Endothelial cell of umbilical vein (primary cell): ENCODE results near the gene MDH1. TPM values are rescaled to one million over a fixed set of nuclear protein-coding genes. Genes with fewer than 3 reads are reported as not detected.

Experiments used
- BruUV-seq: library from RNA; stranded (reverse); fragments of 400-500 nt; replicated peaks from 2 replicates; lab custom pipeline; 2021; lab: Mats Ljungman, UMichigan
- CTCF ChIA-PET: fragments of 300-600, 350-600 bp; sonication (Branson Sonifier 250); formaldehyde crosslinking; loops from one replicate; lab custom pipeline; 2021; ENCODE audit warnings: antibody characterized with exemption, inconsistent platforms; lab: Charles Lee
- POLR2A ChIA-PET: fragments of 300-600, 350-600 bp; sonication (Branson Sonifier 250); formaldehyde crosslinking; loops from one replicate; lab custom pipeline; 2021; ENCODE audit warnings: antibody characterized with exemption, inconsistent platforms; lab: Charles Lee
- DNase-seq: peaks from one replicate; pipeline ENCODE4 v3.0.0-alpha.2; 2011; ENCODE audit warnings: low read depth, low spot score
- FAIRE-seq: peaks from 2 replicates; lab custom pipeline; 2011; peaks lifted over from hg19 to GRCh38; lab: Jason Lieb, UNC
- H2AFZ ChIP-seq: 2 replicates; pipeline ENCODE4 v1.6.0; 2012; ENCODE audit warnings: low read depth, low read length, control low read depth, inconsistent platforms
- H3K27ac ChIP-seq: 2 replicates; pipeline ENCODE4 v1.5.1; 2011; ENCODE audit warnings: low read depth, mild to moderate bottlenecking, control low read depth, low read length, moderate library complexity; ENCODE audit not compliant: insufficient read depth
- H3K27me3 ChIP-seq, 2 experiments: 2 replicates each; pipeline versions ENCODE4 v1.6.0 to v1.6.1; 2011; ENCODE audit warnings: low read length in 2 of 2, mixed read lengths in 1 of 2; ENCODE audit not compliant: control insufficient read depth in 2 of 2, insufficient read depth in 2 of 2
- H3K36me3 ChIP-seq, 2 experiments: 2 replicates in 1 of 2; 3 replicates in 1 of 2; pipeline ENCODE4 v1.5.1; 2011; ENCODE audit warnings: low read length in 2 of 2, mild to moderate bottlenecking in 1 of 2, moderate library complexity in 1 of 2; ENCODE audit not compliant: control insufficient read depth in 2 of 2, insufficient read depth in 2 of 2; ENCODE audit errors: extremely low read depth in 1 of 2
- H3K4me1 ChIP-seq: 3 replicates; pipeline ENCODE4 v1.5.1; 2011; ENCODE audit warnings: mild to moderate bottlenecking, low read length; ENCODE audit not compliant: control insufficient read depth, insufficient read depth; ENCODE audit errors: extremely low read depth
- H3K4me2 ChIP-seq: 2 replicates; pipeline ENCODE4 v1.6.1; 2011; ENCODE audit warnings: low read length, control low read depth, mixed read lengths; ENCODE audit not compliant: insufficient read depth
- H3K4me3 ChIP-seq, 3 experiments: fragments of 200-600 bp in 1 of 3; sonication (generic), shearing (Covaris generic) in 1 of 3; replicated peaks in 1 of 3; 2 replicates each; pipeline ENCODE4 v1.5.1; 2011 to 2016; ENCODE audit warnings: control low read depth in 3 of 3, low read length in 3 of 3, mild to moderate bottlenecking in 2 of 3, inconsistent platforms in 1 of 3, low read depth in 1 of 3, moderate library complexity in 1 of 3; ENCODE audit not compliant: insufficient read depth in 1 of 3
- H3K79me2 ChIP-seq: 2 replicates; pipeline ENCODE4 v1.6.0; 2012; ENCODE audit warnings: low read length, inconsistent platforms; ENCODE audit not compliant: control insufficient read depth, insufficient read depth
- H3K9ac ChIP-seq: replicated peaks from 2 replicates; pipeline ENCODE3; 2011; ENCODE audit warnings: low read length, control low read depth; ENCODE audit not compliant: insufficient read depth; ENCODE audit errors: extremely low read depth
- H3K9me1 ChIP-seq: replicated peaks from 3 replicates; pipeline ENCODE4 v1.6.0; 2011; ENCODE audit warnings: mild to moderate bottlenecking, low read length; ENCODE audit not compliant: control insufficient read depth, insufficient read depth; ENCODE audit errors: extremely low read depth
- H3K9me3 ChIP-seq: replicated peaks from 2 replicates; pipeline ENCODE4 v1.5.1; 2012; ENCODE audit warnings: low read length, inconsistent platforms; ENCODE audit not compliant: control insufficient read depth, insufficient read depth
- H4K20me1 ChIP-seq: replicated peaks from 2 replicates; pipeline ENCODE3; 2011; ENCODE audit warnings: mild to moderate bottlenecking, low read length; ENCODE audit not compliant: control insufficient read depth, insufficient read depth; ENCODE audit errors: extremely low read depth
- EZH2 ChIP-seq: IDR thresholded peaks from 2 replicates; pipeline ENCODE4 v1.6.1; 2012; ENCODE audit warnings: borderline replicate concordance, low read depth, mild to moderate bottlenecking, moderate library complexity, low read length, inconsistent platforms; ENCODE audit not compliant: severe bottlenecking
- FOS ChIP-seq: IDR thresholded peaks from 2 replicates; pipeline ENCODE4 v1.6.1; 2011; ENCODE audit warnings: mild to moderate bottlenecking, low read length, moderate library complexity, borderline replicate concordance; ENCODE audit not compliant: insufficient read depth
- GATA2 ChIP-seq: IDR thresholded peaks from 2 replicates; pipeline ENCODE4 v1.7.0; 2011; ENCODE audit warnings: low read depth, mild to moderate bottlenecking, moderate library complexity, mixed read lengths, low read length; ENCODE audit not compliant: insufficient read length, insufficient read depth
- JUN ChIP-seq: IDR thresholded peaks from 2 replicates; pipeline ENCODE4 v1.6.1; 2011; ENCODE audit warnings: borderline replicate concordance, low read depth; ENCODE audit not compliant: insufficient read length, insufficient read depth
- MYC ChIP-seq: IDR thresholded peaks from one replicate; pipeline ENCODE4 v1.6.1; 2011; ENCODE audit warnings: mild to moderate bottlenecking, low read depth, low read length
- POLR2A ChIP-seq: IDR thresholded peaks from 2 replicates; pipeline ENCODE4 v1.6.1; 2012; ENCODE audit warnings: low read depth, mild to moderate bottlenecking, control low read depth, low read length
- POLR2AphosphoS5 ChIP-seq: IDR thresholded peaks from 2 replicates; pipeline ENCODE4 v1.6.1; 2012; ENCODE audit warnings: low read depth, mild to moderate bottlenecking, control low read depth, low read length, moderate library complexity; ENCODE audit not compliant: insufficient read depth
- dilution Hi-C: fragments of 300-500 bp; cut with MboI; formaldehyde crosslinking; loops from one replicate; pipeline ENCODE4 v1.15.0; 2019; ENCODE audit warnings: low sequenced_read_pairs; ENCODE audit not compliant: extremely low pct_ligation_motif_present
- intact Hi-C: fragments of 100-400 bp; cut with micrococcal nuclease; formaldehyde crosslinking; loops from one replicate; pipeline ENCODE4 v1.10.0; 2022
- polyA plus RNA-seq, 4 experiments: library from polyadenylated mRNA; depleted of rRNA in 3 of 4; stranded (reverse) in 3 of 4; unstranded in 1 of 4; fragments of >200 nt; gene quantifications; 2 replicates each; pipeline versions ENCODE4 v1.2.1 to v1.2.3, GENCODE V29; 2011 to 2012; ENCODE audit warnings: missing spikeins in 1 of 4
- total RNA-seq: library from RNA; stranded (reverse); gene quantifications from 2 replicates; pipeline ENCODE4 v1.2.3, GENCODE V29; 2021
- TF ChIP-seq, protein P1 (sequence below): IDR thresholded peaks from 2 replicates; pipeline ENCODE4 v1.6.1; 2011; ENCODE audit not compliant: insufficient read depth, insufficient read length
- TF ChIP-seq, protein P2 (sequence below), 2 donors: IDR thresholded peaks; 1 replicate in 1 of 2; 2 replicates in 1 of 2; pipeline ENCODE4 v1.5.1; 2011; ENCODE audit warnings: low read length in 2 of 2, mild to moderate bottlenecking in 2 of 2, moderate library complexity in 2 of 2, control low read depth in 1 of 2, inconsistent platforms in 1 of 2, low read depth in 1 of 2; ENCODE audit not compliant: insufficient read depth in 1 of 2; ENCODE audit errors: extremely low read depth in 1 of 2

Gene MDH1
- total and polyA plus RNA-seq, 2 donors (not counting 3 experiments of a cell fraction or from before 2014, with no cell fraction given), result 107 to 121 TPM

DNA sequence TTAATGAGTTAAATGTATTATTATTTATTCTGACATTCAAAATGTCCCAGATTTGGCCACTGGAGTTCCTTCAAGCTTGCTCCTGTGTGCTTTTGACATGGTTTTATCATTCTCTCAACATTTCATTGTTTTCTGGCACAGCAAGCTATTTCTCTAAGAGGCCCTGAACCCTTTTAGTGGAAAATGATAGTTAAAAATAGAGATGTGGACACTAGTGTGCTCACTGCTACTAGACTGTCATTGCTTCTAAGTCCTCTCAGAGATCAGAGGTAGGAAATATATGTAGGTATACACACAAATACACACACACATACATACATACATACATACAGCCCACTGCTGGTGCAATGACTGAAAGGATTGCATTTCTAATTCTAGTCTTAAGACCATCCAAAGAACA, 26.0 kb upstream of the MDH1 start:
- dilution Hi-C loops (no loop called here), intact Hi-C loops (no loop called here)
- DNase-seq (no peak), FAIRE-seq (no peak)
- BruUV-seq, result no TSS peak
- no peaks in the 10 kb centered on the region for H4K20me1 ChIP-seq
- H3K9ac ChIP-seq, result no peak overlapping the region
- CTCF ChIA-PET, result no interaction called here
- H3K4me2 ChIP-seq, result no peak overlapping the region
- H3K9me1 ChIP-seq, result no peaks in the 10 kb centered on the region
- H3K27me3 ChIP-seq, result no peaks in the 10 kb centered on the region
- no peak overlapping the region for H2AFZ ChIP-seq
- TF ChIP-seq FOS, result no peak
- TF ChIP-seq GATA2, result no peak
- no peak for TF ChIP-seq POLR2AphosphoS5
- no peak for TF ChIP-seq MYC
- TF ChIP-seq POLR2A, result no peak
- TF ChIP-seq JUN, result no peak
- TF ChIP-seq, protein P1, sequence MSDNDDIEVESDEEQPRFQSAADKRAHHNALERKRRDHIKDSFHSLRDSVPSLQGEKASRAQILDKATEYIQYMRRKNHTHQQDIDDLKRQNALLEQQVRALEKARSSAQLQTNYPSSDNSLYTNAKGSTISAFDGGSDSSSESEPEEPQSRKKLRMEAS, result no peak
- no peak for TF ChIP-seq EZH2
- TF ChIP-seq, protein P2, sequence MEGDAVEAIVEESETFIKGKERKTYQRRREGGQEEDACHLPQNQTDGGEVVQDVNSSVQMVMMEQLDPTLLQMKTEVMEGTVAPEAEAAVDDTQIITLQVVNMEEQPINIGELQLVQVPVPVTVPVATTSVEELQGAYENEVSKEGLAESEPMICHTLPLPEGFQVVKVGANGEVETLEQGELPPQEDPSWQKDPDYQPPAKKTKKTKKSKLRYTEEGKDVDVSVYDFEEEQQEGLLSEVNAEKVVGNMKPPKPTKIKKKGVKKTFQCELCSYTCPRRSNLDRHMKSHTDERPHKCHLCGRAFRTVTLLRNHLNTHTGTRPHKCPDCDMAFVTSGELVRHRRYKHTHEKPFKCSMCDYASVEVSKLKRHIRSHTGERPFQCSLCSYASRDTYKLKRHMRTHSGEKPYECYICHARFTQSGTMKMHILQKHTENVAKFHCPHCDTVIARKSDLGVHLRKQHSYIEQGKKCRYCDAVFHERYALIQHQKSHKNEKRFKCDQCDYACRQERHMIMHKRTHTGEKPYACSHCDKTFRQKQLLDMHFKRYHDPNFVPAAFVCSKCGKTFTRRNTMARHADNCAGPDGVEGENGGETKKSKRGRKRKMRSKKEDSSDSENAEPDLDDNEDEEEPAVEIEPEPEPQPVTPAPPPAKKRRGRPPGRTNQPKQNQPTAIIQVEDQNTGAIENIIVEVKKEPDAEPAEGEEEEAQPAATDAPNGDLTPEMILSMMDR (IDR thresholded peaks at IDR 0.05; ENCODE audit: extremely low read depth in 1 of 2, insufficient read depth in 1 of 2, low read depth in 1 of 2, low read length in 2 of 2), result no peak
- no peaks in the 10 kb centered on the region for H3K9me3 ChIP-seq
- no peaks in the 10 kb centered on the region for H3K4me1 ChIP-seq
- no peak overlapping the region for H3K4me3 ChIP-seq
- no peaks in the 10 kb centered on the region for H3K79me2 ChIP-seq
- H3K36me3 ChIP-seq, result no peaks in the 10 kb centered on the region
- POLR2A ChIA-PET, result no interaction called here
- no peak overlapping the region for H3K27ac ChIP-seq
